ENCODE measurements around the gene RYR3. TPM values are rescaled to one million over a fixed set of nuclear protein-coding genes. Genes with fewer than 3 reads are reported as not detected.

The RYR3 gene
- total and polyA plus RNA-seq, 2 of the 13 experiments (the other 11 are each of a cell fraction or from before 2014, with no cell fraction given): not detected

DNA sequence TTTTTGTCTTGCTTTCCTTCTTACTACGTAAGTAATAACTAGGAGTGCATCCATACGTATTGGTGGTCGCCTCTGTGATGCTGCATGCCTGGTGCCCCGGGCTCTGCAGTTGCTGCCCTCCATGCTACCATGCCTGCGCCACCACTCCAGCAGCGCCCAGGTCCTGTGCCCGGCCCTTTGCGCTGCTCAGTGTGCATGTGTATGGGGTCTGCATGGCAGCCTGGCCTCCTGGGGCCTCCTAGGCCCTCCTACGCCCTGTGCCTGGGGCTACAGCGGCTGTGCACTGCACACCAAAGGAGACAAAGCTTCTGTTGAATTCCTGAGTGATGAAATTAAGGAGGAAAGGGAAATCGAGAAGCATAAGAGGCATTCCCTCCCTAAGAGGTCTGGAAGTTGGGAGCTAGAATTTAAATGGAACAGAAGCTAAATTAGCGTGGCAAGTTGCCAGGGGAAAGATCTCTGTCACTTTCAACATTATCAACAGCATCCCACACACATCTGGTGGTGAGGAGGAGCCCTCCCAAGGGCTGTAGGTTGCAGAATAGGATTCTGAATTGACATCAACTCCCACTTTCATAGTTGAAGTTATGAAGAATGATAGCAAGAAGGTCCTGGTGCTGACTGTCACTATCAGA is 382.5 kb downstream of the RYR3 start:
- 5% methylated on average over 7 of the region's 12 CpGs for WGBS (ENCODE audit: low lambda C conversion rate)
- no peak overlapping the region for H2AFZ ChIP-seq (ENCODE audit: low read length)
- ChIA-PET CTCF (ENCODE audit: low intra/inter-chr PET ratio, low total read pairs) (no interaction called here), POLR2A (no interaction called here)
- H3K9ac ChIP-seq (ENCODE audit: insufficient read depth, low read depth, low read length): no peak overlapping the region
- in situ Hi-C loops (cut with HindIII; ENCODE audit: extremely low pct_ligation_motif_present, low pct_unique_long_range_greater_than_20kb): no loop called here
- FAIRE-seq: no peak
- DNase-seq (ENCODE audit: low spot score): no peak
- H3K4me2 ChIP-seq (ENCODE audit: low read depth, low read length): no peak overlapping the region
- no peak for TF ChIP-seq CAMTA2 (CRISPR knock-in tag; IDR thresholded peaks at IDR 0.05; ENCODE audit: borderline replicate concordance)
- no peak for TF ChIP-seq SRSF4 (IDR thresholded peaks at IDR 0.05; ENCODE audit: low read depth, low read length, poor library complexity, severe bottlenecking)
- TF ChIP-seq PHF5A (CRISPR knock-in tag; IDR thresholded peaks at IDR 0.05; ENCODE audit: low read depth, unreplicated experiment): no peak
- no peak for TF ChIP-seq ZNF761 (CRISPR knock-in tag; conservative IDR thresholded peaks at IDR 0.05)
- TF ChIP-seq ZMYM3 (CRISPR knock-in tag; IDR thresholded peaks at IDR 0.05): no peak
- no peak for TF ChIP-seq YY1 (IDR thresholded peaks at IDR 0.05; ENCODE audit: insufficient read depth, insufficient replicate concordance, low read depth, low read length)
- ATAC-seq: no peak
- H3K79me2 ChIP-seq (ENCODE audit: insufficient read depth, low read length): no peaks in the 10 kb centered on the region
- BruUV-seq (replicated peaks): no TSS peak
- H3K4me3 ChIP-seq (replicated peaks in 1 of 3; ENCODE audit: insufficient read depth in 1 of 3, low read depth in 2 of 3, low read length in 3 of 3): no peak overlapping the region
- H3K27me3 ChIP-seq (ENCODE audit: control insufficient read depth in 1 of 2, insufficient read depth in 2 of 2, low read length in 2 of 2): peaks cover 0 to 8% of the 10 kb centered on the region in 2 experiments; a peak in 2 of 5 replicates
- H3K9me3 ChIP-seq (ENCODE audit: low read length): no peaks in the 10 kb centered on the region
- intact Hi-C loops (cut with micrococcal nuclease; ENCODE audit: unreplicated experiment): no loop called here
- H3K4me1 ChIP-seq (ENCODE audit: insufficient read depth, low read length): no peaks in the 10 kb centered on the region
- no peaks in the 10 kb centered on the region for H3K36me3 ChIP-seq (replicated peaks in 1 of 2; ENCODE audit: control insufficient read depth in 1 of 2, insufficient read depth in 2 of 2, low read length in 2 of 2)
- H3K27ac ChIP-seq (ENCODE audit: extremely low read length, insufficient read depth, low read length): no peak overlapping the region
- no peaks in the 10 kb centered on the region for H4K20me1 ChIP-seq (ENCODE audit: insufficient read depth, low read length)

DNA sequence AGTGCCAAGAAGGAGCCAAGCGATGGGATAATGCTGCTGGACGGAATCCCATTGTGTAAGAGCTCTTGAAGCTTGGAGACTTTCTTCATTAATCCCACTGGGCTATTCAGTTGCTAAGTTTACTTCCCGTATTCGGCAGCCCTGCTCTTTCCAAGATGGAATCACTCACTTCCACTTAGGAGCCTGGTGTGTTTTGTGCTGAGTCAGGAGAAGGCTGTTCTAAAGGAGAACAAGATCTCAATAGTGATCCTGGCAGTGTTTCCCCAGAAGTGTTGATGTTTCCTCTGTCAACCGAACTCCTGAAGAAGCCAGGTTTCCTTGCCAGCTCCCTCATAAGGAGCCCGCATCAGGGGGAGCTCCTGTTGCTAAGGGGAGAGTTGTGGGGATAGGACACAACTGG is 387.4 kb downstream of the RYR3 start:
- H3K9ac ChIP-seq (ENCODE audit: insufficient read depth, low read depth, low read length): no peak overlapping the region
- H2AFZ ChIP-seq (ENCODE audit: low read length): no peak overlapping the region
- H3K27ac ChIP-seq (ENCODE audit: extremely low read length, insufficient read depth, low read length): no peak overlapping the region
- no peaks in the 10 kb centered on the region for H3K4me1 ChIP-seq (ENCODE audit: insufficient read depth, low read length)
- no peak for ATAC-seq
- POLR2A ChIA-PET: no interaction called here
- FAIRE-seq: no peak
- no peaks in the 10 kb centered on the region for H3K36me3 ChIP-seq (replicated peaks in 1 of 2; ENCODE audit: control insufficient read depth in 1 of 2, insufficient read depth in 2 of 2, low read length in 2 of 2)
- no peak overlapping the region for H3K4me3 ChIP-seq (replicated peaks in 1 of 3; ENCODE audit: insufficient read depth in 1 of 3, low read depth in 2 of 3, low read length in 3 of 3)
- H3K9me3 ChIP-seq (ENCODE audit: low read length): no peaks in the 10 kb centered on the region
- WGBS (ENCODE audit: low lambda C conversion rate): 0% methylated on average over 5 of the region's 6 CpGs
- DNase-seq (ENCODE audit: low spot score): no peak
- intact Hi-C loops (cut with micrococcal nuclease; ENCODE audit: unreplicated experiment) (no loop called here), in situ Hi-C loops (cut with HindIII; ENCODE audit: extremely low pct_ligation_motif_present, low pct_unique_long_range_greater_than_20kb) (no loop called here)
- H3K79me2 ChIP-seq (ENCODE audit: insufficient read depth, low read length): no peaks in the 10 kb centered on the region
- BruUV-seq (replicated peaks): no TSS peak
- no peak overlapping the region for H3K4me2 ChIP-seq (ENCODE audit: low read depth, low read length)
- CTCF ChIA-PET (ENCODE audit: low intra/inter-chr PET ratio, low total read pairs): no interaction called here
- peaks cover 0 to 12% of the 10 kb centered on the region in 2 experiments; a peak in 2 of 5 replicates for H3K27me3 ChIP-seq (ENCODE audit: control insufficient read depth in 1 of 2, insufficient read depth in 2 of 2, low read length in 2 of 2)
- no peak for TF ChIP-seq ZNF552 (CRISPR knock-in tag; IDR thresholded peaks at IDR 0.05; ENCODE audit: borderline replicate concordance)
- peak; percentile 83 for TF ChIP-seq MAFF (IDR thresholded peaks at IDR 0.05; ENCODE audit: low read depth, low read length)
- peak; percentile 68 to 86 for TF ChIP-seq MAFK (conservative IDR thresholded peaks at IDR 0.05 in 1 of 2, IDR thresholded peaks at IDR 0.05 in 1 of 2; ENCODE audit: low read length in 2 of 2)
- H4K20me1 ChIP-seq (ENCODE audit: insufficient read depth, low read length): no peaks in the 10 kb centered on the region

Data from HepG2 (cell line).